Psoas muscle (tissue), 8 donors: Measurements from ENCODE around the gene HRH1. TPM values are rescaled to one million over a fixed set of nuclear protein-coding genes. Genes with fewer than 3 reads are reported as not detected.

Experiments used
- ATAC-seq, 4 donors: fragments of 200-7000 bp; cut with Tn5 transposase; one replicate each; pipeline ENCODE4 v1.9.1; 2020; ENCODE audit warnings: moderate library complexity in 3 of 4, mild to moderate bottlenecking in 2 of 4
- DNase-seq, 2 donors: peaks; one replicate each; pipeline ENCODE4 v3.0.0-alpha.2; 2020
- H3K27ac ChIP-seq: fragments of 200-600 bp; one replicate; pipeline ENCODE4 v1.8.0; 2022
- H3K27me3 ChIP-seq, 3 donors: fragments of 200-600 bp in 1 of 3; one replicate each; pipeline versions ENCODE4 v1.6.1 to v1.8.0; 2013 to 2022; ENCODE audit warnings: low read length in 2 of 3, mild to moderate bottlenecking in 2 of 3, moderate library complexity in 1 of 3; ENCODE audit not compliant: insufficient read depth in 3 of 3
- H3K36me3 ChIP-seq, 2 donors: fragments of 200-600 bp in 1 of 2; one replicate each; pipeline versions ENCODE4 v1.6.1 to v1.8.0; 2013 to 2022; ENCODE audit warnings: low read depth in 1 of 2, mild to moderate bottlenecking in 1 of 2, moderate library complexity in 1 of 2; ENCODE audit not compliant: insufficient read depth in 1 of 2
- H3K4me1 ChIP-seq: fragments of 200-600 bp; one replicate; pipeline ENCODE4 v1.8.0; 2022
- H3K4me3 ChIP-seq: fragments of 200-600 bp; one replicate; pipeline ENCODE4 v1.8.0; 2022; ENCODE audit warnings: mild to moderate bottlenecking
- H3K9me3 ChIP-seq: fragments of 200-600 bp; one replicate; pipeline ENCODE4 v1.8.0; 2022
- WGBS, 3 donors: extraction: QIAGEN DNeasy Blood & Tissue Kit; methylation state at CpG; one replicate each; pipeline versions ENCODE4 v1.1.6 to v1.1.7; 2013; 5-methylcytosine and 5-hydroxymethylcytosine counted together
- intact Hi-C, 2 donors: fragments of 100-400 bp; cut with DNase I; formaldehyde crosslinking; loops; one replicate each; pipeline versions ENCODE4 v1.11.0 to v1.14.2; 2022
- polyA plus RNA-seq, 3 donors: library from polyadenylated mRNA; stranded (reverse); fragments of 200-250 nt; gene quantifications; one replicate each; pipeline ENCODE4 v1.2.3, GENCODE V29; 2013
- total RNA-seq, 4 donors: library from RNA; stranded (reverse); fragmentation: NEBNext Ultra II Directional in 2 of 4; extraction: Animal tissue kit (Norgen Biotek cat#: 25700) in 2 of 4; gene quantifications; one replicate each; pipeline versions ENCODE4 v1.2.1 to v1.2.4, GENCODE V29; 2021 to 2023
- TF ChIP-seq, protein P1 (sequence below): fragments of 200-600 bp; IDR thresholded peaks from one replicate; pipeline ENCODE4 v1.8.0; 2022; ENCODE audit warnings: antibody characterized with exemption
- donor health status: healthy with polysubstance abuse.
- donor health status: DM: no; HTN: no; CAD: no; lungs with moderate emphysema.
- donor health status: Bipolar disorder and iron deficiency.
- donor health status: healthy.
- donor health status: DM: yes; HTN: yes; CAD: no.
- donor health status: DM: no; HTN: no; CAD: no.
- donor health status: DM: no; HTN: no; CAD: no.
- donor health status: DM: yes; HTN: yes; CAD: no.

Gene HRH1
- total and polyA plus RNA-seq, 7 donors, result 0.29 to 1.5 (median 1.2) TPM

DNA sequence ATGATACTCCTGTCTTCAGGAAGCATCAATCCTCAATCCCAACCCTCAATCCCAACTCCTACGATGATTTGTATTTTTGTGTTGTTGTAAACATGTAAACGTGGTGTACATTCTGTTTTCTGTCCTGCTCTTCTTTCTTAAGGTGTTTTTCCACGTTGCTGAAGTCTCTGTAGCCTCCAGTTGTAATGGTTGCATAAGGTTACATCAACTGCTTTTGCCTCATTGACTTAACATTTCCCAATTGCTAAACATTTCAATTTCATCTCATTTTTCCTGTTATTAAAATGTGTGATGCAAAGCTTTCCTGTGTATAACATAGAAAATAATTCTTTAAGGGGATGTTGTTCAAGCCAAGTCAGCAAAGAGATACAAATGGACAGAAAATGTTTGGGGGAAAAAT lies 33.4 kb downstream of the HRH1 start:
- ATAC-seq (no peak), DNase-seq (no peak)
- 63 to 75% (median 69%) methylated on average over 3 of the region's 3 CpGs for WGBS, 3 donors
- Histone ChIP-seq H3K27ac (no peak overlapping the region), H3K9me3 (no peaks in the 10 kb centered on the region), H3K36me3 (no peaks in the 10 kb centered on the region), H3K4me3 (no peak overlapping the region), H3K4me1 (peaks cover 20% of the 10 kb centered on the region), H3K27me3 (no peaks in the 10 kb centered on the region)
- TF ChIP-seq, protein P1, sequence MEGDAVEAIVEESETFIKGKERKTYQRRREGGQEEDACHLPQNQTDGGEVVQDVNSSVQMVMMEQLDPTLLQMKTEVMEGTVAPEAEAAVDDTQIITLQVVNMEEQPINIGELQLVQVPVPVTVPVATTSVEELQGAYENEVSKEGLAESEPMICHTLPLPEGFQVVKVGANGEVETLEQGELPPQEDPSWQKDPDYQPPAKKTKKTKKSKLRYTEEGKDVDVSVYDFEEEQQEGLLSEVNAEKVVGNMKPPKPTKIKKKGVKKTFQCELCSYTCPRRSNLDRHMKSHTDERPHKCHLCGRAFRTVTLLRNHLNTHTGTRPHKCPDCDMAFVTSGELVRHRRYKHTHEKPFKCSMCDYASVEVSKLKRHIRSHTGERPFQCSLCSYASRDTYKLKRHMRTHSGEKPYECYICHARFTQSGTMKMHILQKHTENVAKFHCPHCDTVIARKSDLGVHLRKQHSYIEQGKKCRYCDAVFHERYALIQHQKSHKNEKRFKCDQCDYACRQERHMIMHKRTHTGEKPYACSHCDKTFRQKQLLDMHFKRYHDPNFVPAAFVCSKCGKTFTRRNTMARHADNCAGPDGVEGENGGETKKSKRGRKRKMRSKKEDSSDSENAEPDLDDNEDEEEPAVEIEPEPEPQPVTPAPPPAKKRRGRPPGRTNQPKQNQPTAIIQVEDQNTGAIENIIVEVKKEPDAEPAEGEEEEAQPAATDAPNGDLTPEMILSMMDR, result no peak
- intact Hi-C loops, result no loop called here

GRCh38 chr3:11188231-11188630 lies 33.9 kb downstream of the HRH1 start:
- 75 to 89% (median 85%) methylated on average over 6 of the region's 6 CpGs for WGBS, 3 donors
- no peak overlapping the region for H3K27ac ChIP-seq
- H3K4me3 ChIP-seq, result no peak overlapping the region
- TF ChIP-seq, protein P1, result no peak
- no peaks in the 10 kb centered on the region for H3K36me3 ChIP-seq
- H3K4me1 ChIP-seq, result peaks cover 20% of the 10 kb centered on the region
- H3K9me3 ChIP-seq, result no peaks in the 10 kb centered on the region
- intact Hi-C loops, result no loop called here
- ATAC-seq (no peak), DNase-seq (no peak)
- no peaks in the 10 kb centered on the region for H3K27me3 ChIP-seq

GRCh38 chr3:11195201-11195600 lies 40.9 kb downstream of the HRH1 start:
- no peaks in the 10 kb centered on the region for H3K27me3 ChIP-seq
- peaks cover 12% of the 10 kb centered on the region for H3K4me1 ChIP-seq
- no peaks in the 10 kb centered on the region for H3K9me3 ChIP-seq
- intact Hi-C loops, result no loop called here
- peak; percentile 54 to 87 (median 68) for ATAC-seq
- DNase-seq, result no peak
- no peak overlapping the region for H3K4me3 ChIP-seq
- no peaks in the 10 kb centered on the region for H3K36me3 ChIP-seq
- WGBS, 3 donors, result 8 to 14% (median 8%) methylated on average over 5 of the region's 5 CpGs
- H3K27ac ChIP-seq, result no peak overlapping the region
- TF ChIP-seq, protein P1, result no peak

DNA sequence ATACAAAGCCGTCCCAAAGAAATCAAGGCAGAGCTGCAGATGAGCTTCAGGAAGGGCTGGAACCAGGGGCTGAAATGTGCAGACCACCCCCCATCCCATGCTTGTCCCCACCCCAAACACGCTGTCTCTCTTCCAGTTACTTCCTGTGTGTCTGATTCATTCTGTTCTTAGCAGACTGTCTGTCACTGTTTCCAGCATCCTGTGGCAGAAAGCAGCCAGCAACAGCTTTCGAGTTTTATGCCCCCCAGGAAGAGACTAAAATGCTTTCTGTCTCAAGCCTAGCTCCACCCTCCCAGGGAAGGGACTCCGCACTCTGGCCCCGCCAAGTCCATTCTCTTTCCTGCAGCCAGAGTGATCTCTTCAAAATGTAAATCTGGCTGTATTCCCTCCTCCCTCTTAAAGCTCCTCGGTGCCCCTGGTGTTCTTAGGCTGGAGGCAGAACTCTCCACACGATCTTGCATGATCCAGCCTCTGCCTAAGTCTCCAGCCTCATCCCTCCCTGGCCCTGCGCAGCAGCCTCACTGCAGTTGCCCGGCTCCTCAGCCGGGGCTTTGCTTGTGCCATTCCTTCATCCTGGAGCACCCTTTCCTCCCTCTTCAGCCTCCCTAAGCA lies 41.5 kb downstream of the HRH1 start:
- ATAC-seq (peak in 2 of 4 donors; percentile 17 to 28), DNase-seq (no peak)
- WGBS, 3 donors, result 13 to 25% (median 16%) methylated on average over 10 of the region's 10 CpGs
- no peaks in the 10 kb centered on the region for H3K27me3 ChIP-seq
- H3K27ac ChIP-seq, result no peak overlapping the region
- H3K4me1 ChIP-seq, result peaks cover 12% of the 10 kb centered on the region
- no peak overlapping the region for H3K4me3 ChIP-seq
- TF ChIP-seq, protein P1, result no peak
- no peaks in the 10 kb centered on the region for H3K36me3 ChIP-seq
- intact Hi-C loops, result no loop called here
- H3K9me3 ChIP-seq, result no peaks in the 10 kb centered on the region

DNA sequence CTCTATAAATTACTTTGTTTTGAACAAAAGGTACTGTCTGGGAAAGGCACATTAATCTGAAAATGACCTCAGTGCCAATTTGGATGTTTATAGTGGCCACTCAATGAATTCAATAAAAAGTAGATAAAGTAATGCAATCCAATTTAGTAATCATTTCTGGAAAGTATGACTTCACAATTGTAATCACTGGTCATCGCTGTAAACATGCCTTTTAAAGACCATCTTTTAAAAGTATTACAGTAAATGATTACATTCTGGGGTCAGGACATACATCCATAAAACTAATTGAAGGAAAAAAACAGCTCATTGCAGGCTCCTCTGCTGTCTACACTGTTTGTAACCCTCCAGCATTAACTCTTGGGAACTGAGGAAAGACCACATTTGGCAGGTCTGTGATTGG lies 43.2 kb downstream of the HRH1 start:
- TF ChIP-seq, protein P1, result no peak
- H3K4me1 ChIP-seq, result peaks cover 12% of the 10 kb centered on the region
- intact Hi-C loops, result no loop called here
- WGBS, 3 donors, result 41 to 74% (median 45%) methylated on average over 1 of the region's 1 CpG
- no peaks in the 10 kb centered on the region for H3K9me3 ChIP-seq
- DNase-seq (no peak), ATAC-seq (no peak)
- H3K27ac ChIP-seq, result no peak overlapping the region
- no peaks in the 10 kb centered on the region for H3K36me3 ChIP-seq
- no peak overlapping the region for H3K4me3 ChIP-seq
- no peaks in the 10 kb centered on the region for H3K27me3 ChIP-seq
